NT2/D1 (cell line): ENCODE measurements around the gene SLC16A13.

Experiments used
- SUZ12 ChIP-seq: IDR thresholded peaks from 2 replicates; pipeline ENCODE4 v1.6.1; 2011; ENCODE audit not compliant: insufficient read length, insufficient read depth; ENCODE audit errors: extremely low read depth
- YY1 ChIP-seq: IDR thresholded peaks from 2 replicates; pipeline ENCODE4 v1.6.1; 2011; ENCODE audit not compliant: insufficient read length, insufficient read depth
- ZNF274 ChIP-seq: IDR thresholded peaks from 2 replicates; pipeline ENCODE4 v1.6.1; 2011; ENCODE audit warnings: mild to moderate bottlenecking, low read depth, low read length

DNA sequence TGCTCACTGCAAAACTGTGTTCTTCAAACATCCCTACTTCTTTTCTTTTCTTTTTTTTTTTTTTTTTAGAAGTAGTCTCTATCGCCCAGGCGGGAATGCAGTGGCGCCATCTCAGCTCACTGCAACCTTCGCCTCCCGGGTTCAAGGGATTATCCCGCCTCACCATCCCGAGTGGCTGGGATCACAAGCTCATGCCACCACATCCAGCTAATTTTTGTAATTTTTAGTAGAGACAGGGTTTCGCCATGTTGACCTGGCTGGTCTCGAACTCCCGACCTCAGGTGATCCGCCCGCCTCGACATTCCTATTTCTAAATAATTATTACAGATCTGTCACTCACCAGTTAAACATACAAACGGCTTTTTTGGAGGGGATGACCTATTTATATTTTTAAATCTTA is 24.4 kb upstream of the SLC16A13 start:
- TF ChIP-seq YY1: no peak
- TF ChIP-seq SUZ12: no peak
- no peak for TF ChIP-seq ZNF274
